ENCODE data around the gene IQSEC1. TPM values are rescaled to one million over a fixed set of nuclear protein-coding genes. Genes with fewer than 3 reads are reported as not detected.

Gene IQSEC1
- total RNA-seq, 4 donors from 2014 or later, result 33.6 to 72.0 (median 55.9) TPM

DNA sequence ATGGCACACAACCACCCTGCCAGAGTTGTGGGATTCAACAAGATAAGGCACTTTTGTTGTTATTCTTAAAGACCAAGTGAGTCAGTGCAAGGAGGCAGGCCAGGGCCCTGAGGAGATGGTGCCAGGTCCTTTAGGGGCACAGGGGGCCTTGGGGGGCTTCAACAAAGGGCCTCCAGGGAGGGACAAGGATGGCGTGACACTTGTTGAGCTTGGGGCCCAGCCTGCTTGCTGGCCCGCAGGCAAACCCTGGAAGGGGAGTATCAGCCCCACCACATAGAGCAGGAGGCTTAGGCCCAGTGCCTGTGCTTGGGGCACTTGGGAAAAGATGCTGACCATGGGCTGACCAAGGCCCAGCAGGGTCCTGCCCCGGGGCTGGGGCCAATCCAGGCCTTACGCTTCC, 5.5 kb downstream of the IQSEC1 start:
- ATAC-seq (ENCODE audit: low FRiP score) (no peak), DNase-seq (ENCODE audit: low spot score) (no peak)
- TF ChIP-seq, protein P1, sequence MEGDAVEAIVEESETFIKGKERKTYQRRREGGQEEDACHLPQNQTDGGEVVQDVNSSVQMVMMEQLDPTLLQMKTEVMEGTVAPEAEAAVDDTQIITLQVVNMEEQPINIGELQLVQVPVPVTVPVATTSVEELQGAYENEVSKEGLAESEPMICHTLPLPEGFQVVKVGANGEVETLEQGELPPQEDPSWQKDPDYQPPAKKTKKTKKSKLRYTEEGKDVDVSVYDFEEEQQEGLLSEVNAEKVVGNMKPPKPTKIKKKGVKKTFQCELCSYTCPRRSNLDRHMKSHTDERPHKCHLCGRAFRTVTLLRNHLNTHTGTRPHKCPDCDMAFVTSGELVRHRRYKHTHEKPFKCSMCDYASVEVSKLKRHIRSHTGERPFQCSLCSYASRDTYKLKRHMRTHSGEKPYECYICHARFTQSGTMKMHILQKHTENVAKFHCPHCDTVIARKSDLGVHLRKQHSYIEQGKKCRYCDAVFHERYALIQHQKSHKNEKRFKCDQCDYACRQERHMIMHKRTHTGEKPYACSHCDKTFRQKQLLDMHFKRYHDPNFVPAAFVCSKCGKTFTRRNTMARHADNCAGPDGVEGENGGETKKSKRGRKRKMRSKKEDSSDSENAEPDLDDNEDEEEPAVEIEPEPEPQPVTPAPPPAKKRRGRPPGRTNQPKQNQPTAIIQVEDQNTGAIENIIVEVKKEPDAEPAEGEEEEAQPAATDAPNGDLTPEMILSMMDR (IDR thresholded peaks at IDR 0.05), result no peak

DNA sequence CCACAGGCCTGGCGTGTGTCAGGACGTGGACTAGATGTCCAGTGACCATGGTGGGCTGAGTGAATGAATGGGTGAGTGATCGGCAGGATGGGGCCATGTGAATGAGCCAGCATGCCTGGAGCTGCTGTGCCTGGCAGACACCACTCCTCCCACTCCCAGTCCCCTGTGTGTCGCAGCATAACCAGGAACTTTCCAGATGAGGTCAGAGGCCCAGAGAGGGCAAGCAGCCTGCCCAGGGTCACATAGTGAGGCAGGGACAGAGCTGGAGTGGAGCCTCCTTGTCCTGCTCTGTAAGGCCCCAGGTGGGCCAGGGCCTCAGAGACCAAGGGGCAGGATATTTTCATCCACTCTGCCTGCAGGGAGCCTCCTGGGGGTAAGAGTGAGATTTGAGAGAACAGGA, 6.4 kb downstream of the IQSEC1 start:
- DNase-seq (ENCODE audit: low spot score), result no peak
- TF ChIP-seq, protein P1 (IDR thresholded peaks at IDR 0.05), result no peak
- no peak for ATAC-seq (ENCODE audit: low FRiP score)

DNA sequence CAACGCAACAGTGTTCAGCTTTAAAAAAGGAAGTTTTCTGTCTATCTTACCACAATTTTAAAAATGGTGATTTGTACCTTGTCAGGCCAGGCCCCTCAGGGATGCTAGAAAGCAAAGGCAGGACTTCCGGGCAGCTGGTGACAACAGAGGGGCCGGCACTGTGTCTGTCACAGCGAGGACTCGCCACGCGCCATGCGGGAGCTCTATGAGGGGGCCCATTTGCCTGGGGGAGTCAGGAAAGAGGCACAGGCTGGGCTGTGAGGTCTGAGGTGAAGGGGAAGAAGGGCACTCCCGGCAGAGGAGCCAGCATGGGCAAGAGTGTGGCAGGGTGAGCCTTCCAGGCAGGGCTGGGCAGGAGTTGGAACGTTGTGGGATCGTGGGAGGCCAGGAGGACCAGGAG, 7.0 kb downstream of the IQSEC1 start:
- ATAC-seq (ENCODE audit: low FRiP score), result no peak
- DNase-seq (ENCODE audit: low spot score), result no peak
- TF ChIP-seq, protein P1 (IDR thresholded peaks at IDR 0.05), result no peak

DNA sequence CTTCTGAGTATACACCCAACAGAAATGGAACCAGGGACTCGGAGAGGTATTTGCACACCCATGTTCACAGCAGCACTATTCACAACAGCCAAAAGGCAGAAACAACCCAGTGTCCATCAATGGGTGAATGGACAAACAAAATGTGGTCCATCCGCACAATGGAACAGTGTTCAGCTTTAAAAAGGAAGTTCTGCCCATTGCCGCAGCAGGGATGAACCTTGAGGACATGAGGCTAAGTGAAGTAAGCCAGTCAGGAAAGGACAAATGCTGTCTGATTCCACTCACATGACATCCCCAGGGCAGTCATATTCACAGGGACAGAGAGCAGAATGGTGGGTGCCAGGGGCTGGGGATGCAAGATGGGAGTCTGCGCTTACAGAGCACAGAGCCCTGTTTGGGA, 7.5 kb downstream of the IQSEC1 start:
- DNase-seq (ENCODE audit: low spot score) (no peak), ATAC-seq (ENCODE audit: low FRiP score) (no peak)
- TF ChIP-seq, protein P1 (IDR thresholded peaks at IDR 0.05), result no peak

DNA sequence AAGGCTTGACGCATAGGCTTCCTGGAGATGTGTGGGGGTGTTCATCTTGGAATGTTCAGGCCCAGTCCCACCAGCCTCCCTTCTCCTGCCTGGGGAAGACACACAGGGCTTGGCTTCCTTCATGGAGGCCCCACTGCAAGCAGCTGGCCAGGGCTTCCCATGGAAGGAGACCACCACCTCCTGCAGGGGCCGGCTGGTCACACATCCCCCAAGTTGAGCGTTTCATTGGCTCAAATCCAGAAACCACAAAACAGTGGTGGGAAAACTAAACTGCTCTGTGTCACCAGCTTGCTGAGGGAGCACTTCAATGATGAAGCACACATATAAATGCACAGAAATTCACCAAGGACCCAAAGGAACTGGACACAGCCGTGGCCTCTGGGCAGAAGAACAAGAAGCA, 8.3 kb downstream of the IQSEC1 start:
- TF ChIP-seq, protein P1 (IDR thresholded peaks at IDR 0.05), result no peak
- DNase-seq (ENCODE audit: low spot score) (no peak), ATAC-seq (ENCODE audit: low FRiP score) (no peak)

DNA sequence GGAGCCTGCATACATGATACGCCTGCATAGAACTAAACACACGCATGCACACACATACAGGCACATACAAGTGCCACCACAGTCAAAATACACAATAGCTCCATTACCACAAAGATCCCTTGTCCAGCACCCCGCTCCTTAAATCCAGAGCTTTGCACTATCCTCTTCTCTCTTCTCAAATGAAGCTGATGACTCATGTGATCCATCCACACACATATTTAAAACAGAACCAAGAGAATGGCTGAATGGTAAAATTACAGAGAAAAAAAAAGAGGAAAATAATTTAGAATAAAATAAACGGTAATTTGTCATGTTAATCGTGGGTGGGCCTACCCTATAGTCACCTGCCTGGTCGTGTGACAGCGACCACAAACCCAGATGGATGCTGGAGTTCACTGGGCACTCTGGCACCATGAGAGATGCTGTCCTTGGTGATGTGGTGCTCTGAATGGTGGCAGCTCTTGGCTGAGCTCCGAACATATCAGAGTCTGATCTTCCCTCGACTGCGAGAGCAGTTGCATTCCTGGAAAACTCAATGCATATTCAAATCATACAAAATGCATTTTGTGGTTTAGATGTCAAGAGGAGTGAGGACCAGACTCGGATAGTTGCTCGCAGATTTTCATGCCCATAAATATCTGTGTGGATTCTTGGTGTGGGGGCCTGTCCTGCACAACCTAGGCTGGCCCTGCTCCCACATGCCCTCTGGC, 8.9 kb downstream of the IQSEC1 start:
- ATAC-seq (ENCODE audit: low FRiP score) (no peak), DNase-seq (ENCODE audit: low spot score) (no peak)
- TF ChIP-seq, protein P1 (IDR thresholded peaks at IDR 0.05), result no peak

DNA sequence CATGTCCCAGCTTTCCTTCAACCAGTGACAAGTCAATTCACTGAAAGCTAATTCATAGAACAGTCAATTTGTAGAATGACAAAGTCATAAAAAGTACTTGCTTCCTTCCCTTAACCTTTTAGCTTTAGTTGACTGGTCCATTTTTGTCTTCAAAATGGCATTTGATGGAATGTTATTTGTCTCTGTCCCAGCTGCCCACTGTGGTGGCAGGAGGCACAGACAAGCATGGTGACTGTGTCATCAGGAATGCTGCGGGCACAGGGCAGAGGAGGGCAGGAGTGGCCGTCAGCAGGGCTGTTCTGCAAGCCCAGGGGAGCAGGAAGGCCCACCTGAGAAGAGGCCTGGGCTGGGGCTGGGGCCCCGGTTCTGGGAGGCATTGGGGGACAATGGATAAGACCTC, 10.0 kb downstream of the IQSEC1 start:
- no peak for DNase-seq (ENCODE audit: low spot score)
- TF ChIP-seq, protein P1 (IDR thresholded peaks at IDR 0.05), result no peak

More for the DNA sequence above, 10.0 kb downstream of the IQSEC1 start:
- no peak for ATAC-seq (ENCODE audit: low FRiP score)

All from omental fat pad (tissue), 4 donors.